GM12874 (cell line): ENCODE measurements around the gene KIF19.

Source experiments
- CTCF ChIP-seq: IDR thresholded peaks from 2 replicates; pipeline ENCODE4 v1.5.1; 2011; ENCODE audit warnings: low read depth, mild to moderate bottlenecking, control low read depth, low read length, moderate library complexity; ENCODE audit not compliant: insufficient read depth

Gene KIF19

DNA sequence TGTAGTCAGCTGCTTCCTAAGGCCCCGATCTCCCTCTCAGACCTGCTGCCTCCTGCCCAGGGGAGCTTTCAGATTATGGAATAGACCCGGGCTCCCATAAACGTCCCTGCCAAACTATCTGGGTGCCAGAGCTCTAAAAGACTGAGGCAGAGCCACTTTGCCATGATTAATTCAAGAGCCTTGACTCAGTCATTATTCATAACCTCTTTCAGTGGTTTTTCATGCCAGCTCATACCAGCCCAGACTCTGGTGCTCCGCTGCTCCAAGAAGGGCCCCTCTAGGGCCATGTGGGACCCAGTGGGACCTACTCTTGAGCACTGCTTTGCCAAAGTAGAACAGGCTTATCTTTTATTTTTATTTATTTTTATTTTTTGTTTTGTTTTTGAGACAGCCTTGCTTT lies 28.1 kb upstream of the KIF19 start:
- no peak for TF ChIP-seq CTCF

DNA sequence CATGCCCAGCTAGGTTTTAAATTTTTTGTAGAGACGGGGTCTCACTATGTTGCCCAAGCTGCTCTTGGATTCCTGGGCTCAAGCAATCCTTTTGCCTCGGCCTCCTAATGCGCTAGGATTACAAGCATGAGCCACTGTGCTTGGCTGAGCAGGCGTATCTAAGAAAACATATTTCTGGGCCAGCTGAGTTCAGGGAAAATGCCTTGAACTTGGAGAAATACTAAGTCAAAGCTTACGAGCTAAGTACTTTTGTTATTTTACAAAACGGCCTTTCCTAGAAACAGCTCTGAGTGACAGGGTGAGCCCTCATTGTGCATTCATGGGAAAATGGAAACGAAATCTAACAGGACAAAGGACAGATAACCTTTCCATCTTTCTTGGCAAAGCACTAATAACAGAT lies 27.2 kb upstream of the KIF19 start:
- TF ChIP-seq CTCF, result no peak

- TF ChIP-seq CTCF, result no peak
These were observed 26.6 kb upstream of the KIF19 start for GRCh38 chr17:74299226-74300009.

DNA sequence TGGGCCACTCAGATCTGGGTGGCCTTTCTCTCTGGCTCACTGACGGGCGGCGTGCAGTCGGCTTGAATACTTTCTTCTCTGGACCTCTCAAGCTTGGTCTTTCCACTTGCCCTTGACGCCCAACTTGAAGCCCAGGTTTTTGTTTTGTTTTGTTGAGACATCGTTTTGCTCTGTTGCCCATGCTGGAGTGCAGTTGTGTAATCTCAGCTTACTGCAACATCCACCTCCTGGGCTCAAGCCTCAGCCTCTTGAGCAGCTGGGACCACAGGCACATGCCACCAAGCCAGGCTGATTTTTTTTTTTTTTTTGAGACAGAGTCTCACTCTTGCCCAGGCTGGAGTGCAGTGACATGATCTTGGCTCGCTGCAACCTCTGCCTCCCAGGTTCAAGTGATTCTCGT lies 22.7 kb upstream of the KIF19 start:
- no peak for TF ChIP-seq CTCF

GRCh38 chr17:74304184-74304583 lies 21.8 kb upstream of the KIF19 start:
- TF ChIP-seq CTCF, result no peak

DNA sequence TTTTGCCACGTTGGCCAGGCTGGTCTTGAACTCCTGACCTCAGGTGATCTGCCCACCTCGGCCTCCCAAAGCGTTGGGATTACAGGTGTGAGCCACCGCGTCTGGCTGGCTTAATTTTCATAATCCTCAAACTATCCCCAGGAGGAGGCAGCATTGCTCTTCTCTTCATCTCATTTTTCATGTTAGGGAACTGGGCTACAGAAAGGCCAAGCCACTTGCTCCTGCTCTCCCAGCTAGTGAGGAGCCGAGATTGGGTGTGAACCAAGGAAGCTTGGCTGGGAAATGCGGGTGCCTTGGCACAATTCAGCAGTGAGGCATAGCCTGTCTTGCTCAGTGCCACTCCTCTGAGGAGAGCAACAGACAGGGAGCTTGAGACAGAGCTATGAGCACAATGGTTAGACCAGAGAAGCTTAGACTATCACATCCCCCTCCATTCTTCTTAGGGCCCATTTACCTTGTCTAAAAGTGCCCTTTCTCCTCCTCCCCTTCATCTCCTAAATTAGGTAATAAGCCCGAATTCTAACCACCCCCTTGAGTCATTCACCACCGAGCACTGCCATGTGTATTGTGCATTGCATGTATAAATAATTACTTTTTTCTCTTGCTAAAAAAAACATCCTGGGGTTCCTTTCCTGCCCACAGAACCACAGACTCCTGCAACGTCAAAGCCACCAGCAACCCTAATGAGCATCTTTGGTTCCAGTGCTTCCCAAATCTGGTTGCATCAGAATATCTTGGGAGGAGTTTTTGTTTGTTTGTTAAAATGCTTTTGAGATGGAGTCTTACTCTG lies 20.0 kb upstream of the KIF19 start:
- no peak for TF ChIP-seq CTCF

DNA sequence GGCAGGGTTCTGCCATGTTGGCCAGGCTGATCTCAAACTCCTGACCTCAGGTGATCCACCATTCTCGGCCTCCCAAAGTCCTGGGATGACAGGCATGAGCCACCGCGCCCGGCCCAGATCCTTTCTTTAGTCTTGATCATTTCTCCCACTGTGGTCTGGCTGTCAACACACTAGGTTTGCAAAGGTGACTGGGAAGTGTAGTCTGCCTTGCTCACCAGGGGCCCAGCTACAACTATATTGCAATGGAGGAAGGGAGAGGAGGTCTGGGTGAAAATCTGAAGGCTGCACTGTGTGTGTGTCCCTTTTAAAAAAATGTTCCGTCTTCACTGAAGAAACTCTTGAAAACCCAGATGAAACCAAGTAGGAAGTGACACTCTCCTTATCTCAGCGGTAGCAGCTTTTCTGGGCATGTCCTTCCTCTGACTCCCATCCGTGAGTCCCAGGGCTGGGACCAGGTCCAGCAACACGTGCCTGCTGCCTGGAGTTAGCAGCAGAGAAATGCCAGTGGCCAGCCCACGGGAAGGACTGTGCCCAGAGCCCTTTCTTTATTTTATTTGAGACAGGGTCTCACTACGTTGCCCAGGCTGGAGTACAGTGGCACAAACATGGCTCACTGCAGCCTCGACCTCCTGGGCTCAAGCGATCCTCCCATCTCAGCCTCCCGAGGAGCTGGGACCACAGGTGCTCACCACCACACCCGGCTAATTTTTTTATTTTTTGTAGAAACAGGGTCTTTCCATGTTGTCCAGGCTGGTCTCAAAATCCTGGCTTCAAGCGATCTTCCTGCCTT lies 17.8 kb upstream of the KIF19 start:
- TF ChIP-seq CTCF, result no peak
